ENCODE results near the gene GLIPR1.
"Not testable (repeated sequence)": the region's sequence is repeated elsewhere in the genome, so short reads cannot be mapped to it uniquely, and the experiment has no call there.

GLIPR1 gene

GRCh38 chr12:75443709-75444108 lies 36.8 kb upstream of the GLIPR1 start:
- Histone ChIP-seq H4K91ac (ENCODE audit: low read depth, low read length, poor library complexity) (no peak overlapping the region), H3K18ac (ENCODE audit: low read length) (no peak overlapping the region), H3K79me1 (ENCODE audit: low read depth, low read length) (no peaks in the 10 kb centered on the region), H3K4me2 (ENCODE audit: insufficient read depth, low read length, poor library complexity, severe bottlenecking) (no peak overlapping the region), H2BK5ac (ENCODE audit: low read length) (no peak overlapping the region), H3K4me3 (ENCODE audit: low read length in 2 of 2) (no peak overlapping the region), H4K8ac (ENCODE audit: low read depth, low read length) (no peak overlapping the region), H3K23ac (ENCODE audit: low read depth, low read length, poor library complexity) (no peak overlapping the region), H3K9ac (ENCODE audit: low read depth, low read length, poor library complexity) (no peak overlapping the region), H3K36me3 (replicated peaks in 1 of 2; ENCODE audit: control insufficient read depth in 2 of 2, insufficient read depth in 2 of 2, low read length in 2 of 2) (no peaks in the 10 kb centered on the region), H3K4ac (ENCODE audit: low read length) (no peak overlapping the region), H2AFZ (ENCODE audit: low read length) (no peak overlapping the region), H3K14ac (ENCODE audit: low read length) (no peak overlapping the region), H3K4me1 (ENCODE audit: control insufficient read depth in 2 of 2, insufficient read depth in 1 of 2, low read depth in 1 of 2, low read length in 2 of 2) (no peaks in the 10 kb centered on the region), H2BK120ac (ENCODE audit: low read depth, low read length) (no peak overlapping the region), H3K27ac (replicated peaks; ENCODE audit: low read length) (no peak overlapping the region), H3K9me3 (replicated peaks in 1 of 2; ENCODE audit: control insufficient read depth in 2 of 2, insufficient read depth in 1 of 2, low read depth in 1 of 2, low read length in 2 of 2) (no peaks in the 10 kb centered on the region), H2AK5ac (ENCODE audit: low read depth, low read length) (no peak overlapping the region), H2BK15ac (ENCODE audit: low read length) (no peak overlapping the region), H3K27me3 (ENCODE audit: control insufficient read depth in 3 of 3, insufficient read depth in 3 of 3, low read depth in 1 of 3, low read length in 3 of 3) (peaks cover 0 to 3% (median 0%) of the 10 kb centered on the region in 3 experiments), H2BK12ac (ENCODE audit: low read length) (no peak overlapping the region)
- no CpG with 5 or more reads among the region's 3 CpGs for WGBS, 2 donors (ENCODE audit: extremely low coverage in 2 of 2, insufficient read length in 2 of 2, insufficient replicate concordance in 1 of 2)
- DNase-seq (ENCODE audit: low spot score), result no peak

DNA sequence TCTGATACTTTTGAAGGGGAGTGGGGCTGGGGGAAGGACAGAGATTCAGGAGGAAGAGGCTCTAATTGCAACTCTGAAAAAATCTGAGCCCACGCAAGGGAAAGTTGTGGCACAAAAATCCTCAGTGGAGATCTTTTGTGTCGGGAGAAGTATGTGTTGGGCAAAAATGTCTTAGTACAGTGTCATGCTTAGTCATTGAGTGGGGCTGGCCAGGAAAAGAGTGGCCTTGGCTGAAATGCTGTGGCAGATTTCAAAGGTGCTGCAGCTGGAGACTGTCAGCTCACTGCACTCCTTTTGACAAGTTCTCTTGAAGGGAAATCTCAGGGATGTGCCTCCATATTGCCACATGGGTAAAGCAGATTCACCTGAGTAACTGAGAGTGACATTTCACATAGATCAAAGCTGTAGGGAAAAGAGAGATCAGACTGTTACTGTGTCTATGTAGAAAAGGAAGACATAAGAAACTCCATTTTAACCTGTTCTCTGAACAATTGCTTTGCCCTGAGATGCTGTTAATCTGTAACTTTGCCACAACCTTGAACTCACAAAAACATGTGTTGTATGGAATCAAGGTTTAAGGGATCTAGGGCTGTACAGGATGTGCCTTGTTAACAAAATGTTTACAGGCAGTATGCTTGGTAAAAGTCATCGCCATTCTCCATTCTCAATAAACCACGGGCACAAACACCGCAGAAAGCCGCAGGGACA lies 36.0 kb upstream of the GLIPR1 start:
- Histone ChIP-seq H3K23ac (ENCODE audit: low read depth, low read length, poor library complexity) (no peak overlapping the region), H3K79me1 (ENCODE audit: low read depth, low read length) (no peaks in the 10 kb centered on the region), H2AK5ac (ENCODE audit: low read depth, low read length) (no peak overlapping the region), H3K4me1 (ENCODE audit: control insufficient read depth in 2 of 2, insufficient read depth in 1 of 2, low read depth in 1 of 2, low read length in 2 of 2) (no peaks in the 10 kb centered on the region), H3K27me3 (ENCODE audit: control insufficient read depth in 3 of 3, insufficient read depth in 3 of 3, low read depth in 1 of 3, low read length in 3 of 3) (peaks cover 0 to 3% (median 0%) of the 10 kb centered on the region in 3 experiments), H3K9me3 (replicated peaks in 1 of 2; ENCODE audit: control insufficient read depth in 2 of 2, insufficient read depth in 1 of 2, low read depth in 1 of 2, low read length in 2 of 2) (no peaks in the 10 kb centered on the region), H2BK12ac (ENCODE audit: low read length) (no peak overlapping the region), H3K4ac (ENCODE audit: low read length) (no peak overlapping the region), H4K91ac (ENCODE audit: low read depth, low read length, poor library complexity) (no peak overlapping the region), H3K9ac (ENCODE audit: low read depth, low read length, poor library complexity) (no peak overlapping the region), H4K8ac (ENCODE audit: low read depth, low read length) (no peak overlapping the region), H3K18ac (ENCODE audit: low read length) (no peak overlapping the region), H2AFZ (ENCODE audit: low read length) (peak overlapping the region; percentile 35), H3K14ac (ENCODE audit: low read length) (no peak overlapping the region), H2BK15ac (ENCODE audit: low read length) (no peak overlapping the region), H3K36me3 (replicated peaks in 1 of 2; ENCODE audit: control insufficient read depth in 2 of 2, insufficient read depth in 2 of 2, low read length in 2 of 2) (no peaks in the 10 kb centered on the region), H3K4me3 (ENCODE audit: low read length in 2 of 2) (no peak overlapping the region), H3K27ac (replicated peaks; ENCODE audit: low read length) (no peak overlapping the region), H3K4me2 (ENCODE audit: insufficient read depth, low read length, poor library complexity, severe bottlenecking) (no peak overlapping the region), H2BK5ac (ENCODE audit: low read length) (no peak overlapping the region), H2BK120ac (ENCODE audit: low read depth, low read length) (no peak overlapping the region)
- no CpG with 5 or more reads among the region's 6 CpGs for WGBS, 2 donors (ENCODE audit: extremely low coverage in 2 of 2, insufficient read length in 2 of 2, insufficient replicate concordance in 1 of 2)
- no peak for DNase-seq (ENCODE audit: low spot score)

- not testable (repeated sequence) for H3K79me1 ChIP-seq (ENCODE audit: low read depth, low read length); H2AK5ac ChIP-seq (ENCODE audit: low read depth, low read length); H3K27me3 ChIP-seq (ENCODE audit: control insufficient read depth in 3 of 3, insufficient read depth in 3 of 3, low read depth in 1 of 3, low read length in 3 of 3); H2AFZ ChIP-seq (ENCODE audit: low read length); H4K91ac ChIP-seq (ENCODE audit: low read depth, low read length, poor library complexity); H2BK15ac ChIP-seq (ENCODE audit: low read length); H3K4me2 ChIP-seq (ENCODE audit: insufficient read depth, low read length, poor library complexity, severe bottlenecking); H3K27ac ChIP-seq (replicated peaks; ENCODE audit: low read length); H3K4me3 ChIP-seq (ENCODE audit: low read length in 2 of 2); H3K9ac ChIP-seq (ENCODE audit: low read depth, low read length, poor library complexity); H2BK12ac ChIP-seq (ENCODE audit: low read length); H3K23ac ChIP-seq (ENCODE audit: low read depth, low read length, poor library complexity); H3K14ac ChIP-seq (ENCODE audit: low read length); DNase-seq (ENCODE audit: low spot score); H2BK5ac ChIP-seq (ENCODE audit: low read length); H3K4ac ChIP-seq (ENCODE audit: low read length); H3K9me3 ChIP-seq (replicated peaks in 1 of 2; ENCODE audit: control insufficient read depth in 2 of 2, insufficient read depth in 1 of 2, low read depth in 1 of 2, low read length in 2 of 2); H3K36me3 ChIP-seq (replicated peaks in 1 of 2; ENCODE audit: control insufficient read depth in 2 of 2, insufficient read depth in 2 of 2, low read length in 2 of 2); H3K4me1 ChIP-seq (ENCODE audit: control insufficient read depth in 2 of 2, insufficient read depth in 1 of 2, low read depth in 1 of 2, low read length in 2 of 2); H2BK120ac ChIP-seq (ENCODE audit: low read depth, low read length); H3K18ac ChIP-seq (ENCODE audit: low read length); H4K8ac ChIP-seq (ENCODE audit: low read depth, low read length)
- no CpG with 5 or more reads among the region's 7 CpGs for WGBS, 2 donors (ENCODE audit: extremely low coverage in 2 of 2, insufficient read length in 2 of 2, insufficient replicate concordance in 1 of 2)
These were observed 35.4 kb upstream of the GLIPR1 start for GRCh38 chr12:75445137-75445507.

DNA sequence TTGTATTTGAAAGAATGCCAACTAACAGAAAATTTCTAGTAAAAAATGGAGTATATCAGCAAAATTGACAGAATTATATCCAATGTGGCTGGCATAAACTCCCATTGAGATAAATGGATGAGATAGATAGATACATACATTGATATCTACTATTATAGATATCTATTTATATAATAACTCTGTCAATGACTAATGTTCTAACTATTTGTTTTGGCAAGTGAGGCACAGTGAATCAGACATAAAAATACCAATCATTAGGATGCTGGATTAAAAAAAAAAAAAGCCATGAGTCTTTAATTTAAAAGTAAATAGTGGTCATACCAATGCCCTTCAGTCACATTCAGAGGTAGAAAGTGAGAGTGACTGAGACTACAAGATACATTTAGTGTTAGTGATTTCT lies 33.7 kb upstream of the GLIPR1 start:
- Histone ChIP-seq H3K4ac (ENCODE audit: low read length) (no peak overlapping the region), H3K4me2 (ENCODE audit: insufficient read depth, low read length, poor library complexity, severe bottlenecking) (no peak overlapping the region), H2BK5ac (ENCODE audit: low read length) (no peak overlapping the region)

More for the DNA sequence above, 33.7 kb upstream of the GLIPR1 start:
- no peak overlapping the region for H3K14ac ChIP-seq (ENCODE audit: low read length)
- H3K79me1 ChIP-seq (ENCODE audit: low read depth, low read length), result no peaks in the 10 kb centered on the region
- no peak overlapping the region for H3K27ac ChIP-seq (replicated peaks; ENCODE audit: low read length)
- H2AK5ac ChIP-seq (ENCODE audit: low read depth, low read length), result no peak overlapping the region
- no peak overlapping the region for H2BK15ac ChIP-seq (ENCODE audit: low read length)
- no peak overlapping the region for H2BK12ac ChIP-seq (ENCODE audit: low read length)
- no peak overlapping the region for H2BK120ac ChIP-seq (ENCODE audit: low read depth, low read length)
- H3K18ac ChIP-seq (ENCODE audit: low read length), result no peak overlapping the region
- no peaks in the 10 kb centered on the region for H3K36me3 ChIP-seq (replicated peaks in 1 of 2; ENCODE audit: control insufficient read depth in 2 of 2, insufficient read depth in 2 of 2, low read length in 2 of 2)
- H3K9me3 ChIP-seq (replicated peaks in 1 of 2; ENCODE audit: control insufficient read depth in 2 of 2, insufficient read depth in 1 of 2, low read depth in 1 of 2, low read length in 2 of 2), result no peaks in the 10 kb centered on the region
- no peaks in the 10 kb centered on the region for H3K4me1 ChIP-seq (ENCODE audit: control insufficient read depth in 2 of 2, insufficient read depth in 1 of 2, low read depth in 1 of 2, low read length in 2 of 2)
- no peak overlapping the region for H2AFZ ChIP-seq (ENCODE audit: low read length)
- no peak overlapping the region for H3K4me3 ChIP-seq (ENCODE audit: low read length in 2 of 2)
- H3K9ac ChIP-seq (ENCODE audit: low read depth, low read length, poor library complexity), result no peak overlapping the region
- no peak for DNase-seq (ENCODE audit: low spot score)
- no peak overlapping the region for H4K91ac ChIP-seq (ENCODE audit: low read depth, low read length, poor library complexity)
- no peak overlapping the region for H4K8ac ChIP-seq (ENCODE audit: low read depth, low read length)
- H3K23ac ChIP-seq (ENCODE audit: low read depth, low read length, poor library complexity), result no peak overlapping the region
- peaks cover 0 to 3% (median 0%) of the 10 kb centered on the region in 3 experiments for H3K27me3 ChIP-seq (ENCODE audit: control insufficient read depth in 3 of 3, insufficient read depth in 3 of 3, low read depth in 1 of 3, low read length in 3 of 3)
